ENCODE results near the gene CYBB. TPM values are rescaled to one million over a fixed set of nuclear protein-coding genes. Genes with fewer than 3 reads are reported as not detected.

CYBB gene
- total and polyA plus RNA-seq, 3 donors from 2014 or later, result 1.3 to 15.7 (median 4.2) TPM

DNA sequence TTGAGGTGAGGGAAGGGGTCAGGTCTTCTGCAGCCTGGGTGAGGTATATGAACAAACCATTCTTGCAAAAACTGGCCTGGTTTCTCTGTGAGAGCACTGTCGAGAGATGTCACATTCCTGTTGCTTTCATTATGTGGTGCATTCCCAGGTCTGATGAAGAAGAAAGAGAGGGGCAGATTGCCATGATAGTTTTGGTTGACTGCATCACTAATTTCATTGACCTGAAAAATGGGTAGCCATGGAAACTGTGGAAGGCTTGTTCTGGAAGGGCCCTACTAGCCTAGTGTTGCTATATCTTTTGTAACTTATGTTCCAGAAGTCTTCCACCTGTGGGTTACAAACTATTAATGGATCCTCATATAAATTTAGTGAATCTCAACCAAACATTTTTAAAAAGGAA lies 32.9 kb upstream of the CYBB start:
- 92 to 100% methylated on average over 1 of the region's 1 CpG for WGBS, 2 donors
- Histone ChIP-seq H3K4me1 (no peaks in the 10 kb centered on the region), H3K36me3 (ENCODE audit: low read depth, missing control alignments) (no peaks in the 10 kb centered on the region), H3K9me3 (no peaks in the 10 kb centered on the region), H3K27me3 (no peaks in the 10 kb centered on the region), H3K4me3 (no peak overlapping the region), H3K27ac (no peak overlapping the region)
- no peak for TF ChIP-seq POLR2A (IDR thresholded peaks at IDR 0.05)
- TF ChIP-seq, protein P1, sequence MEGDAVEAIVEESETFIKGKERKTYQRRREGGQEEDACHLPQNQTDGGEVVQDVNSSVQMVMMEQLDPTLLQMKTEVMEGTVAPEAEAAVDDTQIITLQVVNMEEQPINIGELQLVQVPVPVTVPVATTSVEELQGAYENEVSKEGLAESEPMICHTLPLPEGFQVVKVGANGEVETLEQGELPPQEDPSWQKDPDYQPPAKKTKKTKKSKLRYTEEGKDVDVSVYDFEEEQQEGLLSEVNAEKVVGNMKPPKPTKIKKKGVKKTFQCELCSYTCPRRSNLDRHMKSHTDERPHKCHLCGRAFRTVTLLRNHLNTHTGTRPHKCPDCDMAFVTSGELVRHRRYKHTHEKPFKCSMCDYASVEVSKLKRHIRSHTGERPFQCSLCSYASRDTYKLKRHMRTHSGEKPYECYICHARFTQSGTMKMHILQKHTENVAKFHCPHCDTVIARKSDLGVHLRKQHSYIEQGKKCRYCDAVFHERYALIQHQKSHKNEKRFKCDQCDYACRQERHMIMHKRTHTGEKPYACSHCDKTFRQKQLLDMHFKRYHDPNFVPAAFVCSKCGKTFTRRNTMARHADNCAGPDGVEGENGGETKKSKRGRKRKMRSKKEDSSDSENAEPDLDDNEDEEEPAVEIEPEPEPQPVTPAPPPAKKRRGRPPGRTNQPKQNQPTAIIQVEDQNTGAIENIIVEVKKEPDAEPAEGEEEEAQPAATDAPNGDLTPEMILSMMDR (IDR thresholded peaks at IDR 0.05), result no peak
- intact Hi-C loops (cut with DNase I; ENCODE audit: low total_unique reads), result loop anchor here (10.0 kb wide), 1 partner anchor 78 kb away; no protein-coding TSS in a partner anchor
- no peak for DNase-seq

- 71 to 88% methylated on average over 2 of the region's 2 CpGs for WGBS, 2 donors
- H3K27ac ChIP-seq, result no peak overlapping the region
- no peaks in the 10 kb centered on the region for H3K36me3 ChIP-seq (ENCODE audit: low read depth, missing control alignments)
- H3K27me3 ChIP-seq, result no peaks in the 10 kb centered on the region
- TF ChIP-seq POLR2A (IDR thresholded peaks at IDR 0.05), result no peak
- TF ChIP-seq, protein P1 (IDR thresholded peaks at IDR 0.05), result no peak
- H3K9me3 ChIP-seq, result no peaks in the 10 kb centered on the region
- intact Hi-C loops (cut with DNase I; ENCODE audit: low total_unique reads), result no loop called here
- no peaks in the 10 kb centered on the region for H3K4me1 ChIP-seq
- no peak overlapping the region for H3K4me3 ChIP-seq
- no peak for DNase-seq
These were observed 27.6 kb upstream of the CYBB start for GRCh38 chrX:37752281-37752680.

GRCh38 chrX:37752936-37753335 lies 26.9 kb upstream of the CYBB start:
- intact Hi-C loops (cut with DNase I; ENCODE audit: low total_unique reads), result no loop called here
- no peaks in the 10 kb centered on the region for H3K36me3 ChIP-seq (ENCODE audit: low read depth, missing control alignments)
- no peaks in the 10 kb centered on the region for H3K9me3 ChIP-seq
- no peak overlapping the region for H3K27ac ChIP-seq
- TF ChIP-seq POLR2A (IDR thresholded peaks at IDR 0.05), result no peak
- TF ChIP-seq, protein P1 (IDR thresholded peaks at IDR 0.05), result no peak
- H3K4me3 ChIP-seq, result no peak overlapping the region
- no peak for DNase-seq
- H3K27me3 ChIP-seq, result no peaks in the 10 kb centered on the region
- no peaks in the 10 kb centered on the region for H3K4me1 ChIP-seq

DNA sequence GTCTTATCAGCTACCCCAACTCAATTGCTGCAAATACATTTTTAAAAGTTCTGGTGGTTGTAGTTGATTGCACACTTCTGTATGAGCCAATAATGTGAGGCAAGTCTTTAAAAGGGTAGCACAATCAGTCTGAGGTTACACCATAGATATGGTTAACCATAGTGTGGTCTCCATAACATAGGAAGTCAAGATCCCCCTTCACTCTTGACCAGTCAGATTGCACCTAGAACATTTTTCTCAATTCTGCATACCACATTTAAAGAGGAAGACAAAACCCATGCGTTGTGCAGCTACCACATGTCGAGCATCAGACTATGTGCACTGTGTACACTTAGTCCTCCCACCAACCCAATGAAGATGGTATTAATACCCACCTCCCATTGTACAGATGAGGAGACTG lies 26.5 kb upstream of the CYBB start:
- 81 to 89% methylated on average over 2 of the region's 2 CpGs for WGBS, 2 donors
- intact Hi-C loops (cut with DNase I; ENCODE audit: low total_unique reads), result no loop called here

DNA sequence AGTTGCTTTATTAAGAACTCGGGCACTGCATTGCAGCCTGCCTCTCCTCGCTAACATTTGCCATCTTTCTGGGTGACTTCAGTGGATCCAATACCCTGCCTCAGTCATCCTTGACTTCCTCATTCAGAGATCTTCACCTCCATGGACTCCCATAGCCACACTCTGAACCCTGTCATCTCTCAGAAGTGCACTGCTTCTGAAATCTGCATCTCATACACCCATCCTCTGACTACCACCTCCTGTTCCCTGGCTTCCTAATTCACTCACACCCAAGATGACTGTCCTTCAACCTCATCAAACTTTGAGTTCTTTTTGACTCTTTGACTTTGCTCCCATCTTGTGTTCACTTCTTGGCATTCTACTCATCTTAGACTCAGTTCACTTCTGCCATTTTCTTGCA lies 25.3 kb upstream of the CYBB start:
- H3K9me3 ChIP-seq, result no peaks in the 10 kb centered on the region
- no peak for DNase-seq
- H3K4me1 ChIP-seq, result no peaks in the 10 kb centered on the region
- WGBS, 2 donors, result 91 to 100% methylated on average over 2 of the region's 2 CpGs
- TF ChIP-seq, protein P1 (IDR thresholded peaks at IDR 0.05), result no peak
- TF ChIP-seq POLR2A (IDR thresholded peaks at IDR 0.05), result no peak
- intact Hi-C loops (cut with DNase I; ENCODE audit: low total_unique reads), result no loop called here
- no peaks in the 10 kb centered on the region for H3K27me3 ChIP-seq
- no peaks in the 10 kb centered on the region for H3K36me3 ChIP-seq (ENCODE audit: low read depth, missing control alignments)
- H3K4me3 ChIP-seq, result no peak overlapping the region
- no peak overlapping the region for H3K27ac ChIP-seq

More for the DNA sequence above, 26.5 kb upstream of the CYBB start:
- no peak for TF ChIP-seq POLR2A (IDR thresholded peaks at IDR 0.05)
- TF ChIP-seq, protein P1 (IDR thresholded peaks at IDR 0.05), result no peak
- Histone ChIP-seq H3K27ac (no peak overlapping the region), H3K4me3 (no peak overlapping the region), H3K36me3 (ENCODE audit: low read depth, missing control alignments) (no peaks in the 10 kb centered on the region), H3K27me3 (no peaks in the 10 kb centered on the region), H3K4me1 (no peaks in the 10 kb centered on the region), H3K9me3 (no peaks in the 10 kb centered on the region)
- no peak for DNase-seq

All from testis (tissue), 3 donors.